Hematopoietic multipotent progenitor cell treated with erythropoietin and hydrocortisone succinate and interleukin-3 and kit ligand, for 17 days (in vitro differentiated cells): Measurements from ENCODE around the gene SLC25A38.
A peak's percentile ranks its signal among the peaks of the same experiment; 100 is the strongest.

Source experiments
- DNase-seq: peaks from one replicate; pipeline ENCODE4 v3.0.0-alpha.2; 2015; ENCODE audit warnings: low spot score

Gene SLC25A38

DNA sequence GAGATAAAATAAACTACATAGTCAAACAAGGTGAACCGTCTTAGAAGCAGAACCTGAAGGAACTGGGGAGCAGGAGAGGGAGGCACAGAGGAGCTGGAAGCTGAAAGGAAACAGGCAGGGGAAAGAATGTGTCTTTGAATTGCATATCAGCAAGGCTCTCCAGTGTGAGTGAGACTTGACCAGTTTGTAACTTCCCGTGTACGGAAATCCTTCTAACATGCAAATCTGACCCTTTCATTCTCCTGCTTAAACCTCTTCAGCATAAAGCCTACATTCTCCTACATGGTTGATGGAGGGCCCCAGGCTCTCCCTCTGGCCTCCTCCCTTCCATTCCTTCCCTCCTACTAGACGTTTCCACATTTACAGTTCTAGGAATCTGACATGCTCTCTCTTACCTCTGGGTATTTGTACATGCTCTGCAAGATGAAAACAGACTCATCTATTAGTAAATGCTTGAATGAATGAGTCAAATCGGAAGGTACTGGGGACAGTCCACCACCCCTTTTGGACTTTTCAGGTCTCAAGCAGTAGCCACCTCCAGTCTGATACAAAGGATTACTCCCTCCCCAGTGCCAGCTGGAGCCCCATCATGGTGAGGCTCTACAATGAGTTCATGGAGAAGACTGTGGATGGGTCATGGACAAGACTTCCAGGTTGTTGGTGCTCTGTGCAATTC, 6.1 kb upstream of the SLC25A38 start:
- DNase-seq = no peak

DNA sequence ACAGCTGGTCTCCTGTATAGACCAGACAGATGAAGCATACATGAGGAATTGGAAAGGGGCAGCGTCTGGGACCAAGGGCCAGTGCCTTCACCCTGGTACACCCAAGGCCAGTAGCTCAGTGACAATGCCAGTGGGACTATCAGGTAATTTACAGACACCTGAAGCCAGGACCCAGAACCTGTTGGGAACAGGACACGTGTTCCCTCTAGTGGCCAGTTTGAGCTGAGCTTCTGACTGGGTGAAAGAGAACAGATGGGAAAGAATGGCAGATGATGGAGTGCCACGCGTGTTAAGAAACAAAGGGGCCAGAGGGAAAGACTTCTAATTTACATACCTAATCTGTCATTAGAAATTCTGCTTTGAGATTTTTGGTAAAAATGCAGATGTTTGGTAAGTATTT, 5.1 kb upstream of the SLC25A38 start:
- peak; percentile 73 for DNase-seq

DNA sequence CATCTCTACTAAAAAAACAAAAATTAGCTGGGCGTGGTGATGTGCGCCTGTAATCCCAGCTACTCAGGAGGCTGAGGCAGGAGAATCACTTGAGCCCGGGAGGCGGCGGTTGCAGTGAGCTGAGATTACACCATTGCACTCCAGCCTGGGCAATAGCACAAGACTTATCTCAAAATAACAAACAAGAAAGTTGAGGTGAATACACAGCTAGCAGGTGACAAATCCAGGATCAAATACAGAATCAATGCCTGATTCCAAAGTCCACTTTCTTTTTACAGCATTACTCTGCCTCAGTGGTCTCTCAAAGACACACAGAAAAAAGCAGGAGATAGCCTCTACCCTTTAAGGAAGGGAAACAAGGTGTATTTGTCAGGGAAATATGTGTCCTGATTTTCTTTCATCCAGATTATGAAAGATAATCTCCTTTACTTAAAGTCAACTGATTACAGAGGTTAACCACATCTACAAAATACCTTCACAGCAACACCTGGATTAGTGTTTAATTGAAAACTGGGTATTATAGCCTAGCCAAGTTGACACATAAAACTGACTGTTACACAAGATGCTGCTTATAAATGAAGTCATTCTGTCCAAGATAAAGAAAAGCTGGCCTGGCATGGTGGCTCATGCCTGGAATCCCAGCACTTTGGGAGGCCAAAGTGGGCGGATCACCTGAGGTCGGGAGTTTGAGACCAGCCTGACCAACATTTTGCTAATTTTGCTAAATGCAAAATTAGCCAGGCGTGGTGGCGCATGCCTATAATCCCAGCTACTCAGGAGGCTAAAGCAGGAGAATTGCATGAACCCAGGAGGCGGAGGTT, 4.0 kb upstream of the SLC25A38 start:
- DNase-seq = no peak

DNA sequence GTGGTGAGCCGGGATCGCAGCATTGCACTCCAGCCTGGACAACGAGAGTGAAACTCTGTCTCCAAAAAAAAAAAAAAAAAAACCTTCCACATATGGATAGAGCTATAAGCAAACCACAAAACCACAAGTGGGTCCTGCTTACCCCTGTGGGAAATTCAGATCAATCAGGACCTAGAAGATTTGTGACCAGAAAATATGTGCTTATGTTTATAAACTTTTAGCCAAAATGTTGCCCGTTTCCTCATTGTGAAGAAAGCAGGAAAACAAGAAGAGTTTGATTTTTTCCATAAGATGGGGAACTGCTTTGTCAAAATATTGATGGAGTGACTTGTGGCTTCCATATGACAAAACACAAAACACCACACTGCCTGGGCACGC, 3.4 kb upstream of the SLC25A38 start:
- DNase-seq = no peak

DNA sequence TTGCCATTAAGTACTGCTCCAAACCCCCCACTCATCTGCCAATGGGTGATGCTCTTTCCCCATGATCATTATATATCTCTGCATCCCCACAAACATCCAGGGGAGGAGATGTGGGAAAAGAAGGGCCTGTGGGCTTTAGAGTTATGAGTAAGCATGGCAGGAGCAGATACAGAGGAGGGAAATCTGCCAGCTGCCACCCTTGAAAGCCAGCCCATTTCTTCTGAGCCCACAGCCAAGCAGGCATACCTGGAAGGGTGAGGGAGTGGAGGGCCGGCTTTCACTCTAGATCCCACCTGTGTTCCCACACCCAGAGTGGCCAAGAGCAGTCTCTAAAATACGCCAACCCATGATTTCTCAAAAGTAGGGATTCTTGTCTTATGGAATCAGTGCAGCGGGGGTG, 1.7 kb upstream of the SLC25A38 start:
- DNase-seq = no peak

DNA sequence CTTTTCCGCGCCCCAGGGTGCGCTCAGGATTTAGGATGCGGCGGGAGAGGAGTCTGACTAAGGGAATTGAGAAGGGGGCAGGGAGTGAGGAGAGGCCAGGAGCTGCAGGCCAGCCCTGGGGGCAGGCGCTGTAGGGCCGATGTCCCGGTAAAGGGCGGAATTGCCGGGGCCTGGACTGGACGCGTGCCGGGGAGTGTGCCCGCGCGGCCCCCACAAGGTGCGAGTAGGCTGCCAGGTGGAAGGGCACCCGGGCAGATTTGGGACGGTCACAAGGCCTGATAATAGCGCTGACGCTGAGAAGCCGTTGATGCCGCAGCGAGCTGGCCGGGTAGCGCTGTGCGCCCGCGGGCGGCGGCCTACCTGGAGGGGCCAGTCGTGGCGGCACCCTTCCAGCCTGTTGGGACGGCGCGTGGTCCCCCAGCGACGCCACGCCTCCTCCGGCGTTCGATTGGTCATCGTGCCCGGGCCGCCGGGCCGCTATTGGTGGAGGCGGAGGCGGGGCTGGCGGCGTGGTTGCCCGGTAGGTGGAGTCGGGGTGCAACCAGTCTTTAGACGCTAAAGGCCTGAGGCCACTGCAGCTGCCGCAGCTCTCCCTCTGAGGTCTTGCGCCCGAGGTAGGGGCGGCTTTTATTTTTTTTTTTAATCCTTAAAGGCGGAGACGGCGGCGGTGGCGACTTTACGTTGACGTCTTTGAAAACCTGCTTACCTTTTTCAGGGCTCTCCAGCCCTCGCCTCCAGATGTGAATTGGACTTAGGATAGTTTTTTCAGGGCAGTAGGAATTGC, 903 bp downstream of the SLC25A38 start:
- peak; percentile 96 for DNase-seq

DNA sequence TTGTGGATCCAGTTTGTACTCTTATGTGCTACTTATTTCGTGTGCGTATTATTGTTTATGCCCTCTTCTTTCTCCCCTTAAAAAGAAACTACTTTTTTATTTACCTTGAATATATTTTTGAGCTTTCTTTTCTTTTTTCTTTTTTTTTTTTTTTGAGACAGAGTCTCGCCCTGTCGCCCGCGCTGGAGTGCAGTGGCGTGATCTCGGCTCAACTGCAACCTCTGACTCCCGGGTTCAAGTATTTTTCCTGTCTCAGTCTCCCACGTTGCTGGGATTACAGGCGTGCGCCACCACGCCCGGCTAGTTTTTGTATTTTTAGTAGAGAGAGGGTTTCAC, 1.5 kb downstream of the SLC25A38 start:
- no peak for DNase-seq

DNA sequence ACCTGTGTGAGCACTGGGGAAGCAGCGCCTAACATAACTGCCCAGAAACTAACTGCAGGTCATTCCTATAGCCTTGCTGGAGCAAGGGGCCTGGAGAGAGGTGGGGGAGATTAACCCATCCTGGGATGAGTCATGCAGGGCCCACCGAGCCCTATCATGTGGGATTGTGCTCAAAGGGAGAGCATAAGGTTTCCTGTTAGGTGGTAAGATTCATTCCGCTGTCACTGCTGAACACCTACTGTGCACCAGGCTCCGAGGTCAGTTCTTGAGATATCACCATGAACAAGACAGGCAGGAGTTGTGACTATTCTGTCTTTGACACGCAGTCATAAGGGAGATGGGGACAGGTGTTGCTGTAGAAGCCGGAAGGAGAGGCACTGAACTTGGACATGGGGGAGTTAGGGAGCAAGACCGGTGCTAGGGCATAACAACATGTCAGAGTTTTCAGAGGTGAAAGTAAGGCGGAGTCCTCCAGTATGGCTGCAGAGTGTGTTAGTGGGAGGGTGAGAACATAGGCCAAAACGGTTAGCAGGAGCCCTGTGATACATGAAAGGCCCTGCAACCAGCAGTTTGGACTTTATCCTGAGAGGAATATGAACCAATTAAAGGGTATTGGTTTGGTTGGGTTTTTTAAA, 2.4 kb downstream of the SLC25A38 start:
- peak; percentile 65 for DNase-seq

DNA sequence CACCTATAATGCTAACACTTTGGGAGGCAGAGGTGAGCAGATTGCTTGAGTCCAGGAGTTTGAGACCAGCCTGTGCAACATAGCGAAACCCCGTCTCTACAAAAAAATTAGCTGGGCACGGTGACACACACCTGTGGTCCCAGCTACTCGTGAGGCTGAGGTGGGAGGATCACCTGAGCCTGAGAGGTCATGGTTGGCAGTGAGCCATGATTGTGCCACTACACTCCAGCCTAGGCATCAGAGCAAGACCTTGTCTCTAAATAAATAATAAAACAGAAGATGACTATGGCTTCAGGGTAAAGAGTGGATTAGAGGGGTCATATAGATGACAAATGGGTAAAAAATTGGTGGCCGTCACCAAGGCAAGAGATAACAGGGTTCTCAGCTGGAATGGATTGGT, 3.1 kb downstream of the SLC25A38 start:
- DNase-seq = peak; percentile 53

DNA sequence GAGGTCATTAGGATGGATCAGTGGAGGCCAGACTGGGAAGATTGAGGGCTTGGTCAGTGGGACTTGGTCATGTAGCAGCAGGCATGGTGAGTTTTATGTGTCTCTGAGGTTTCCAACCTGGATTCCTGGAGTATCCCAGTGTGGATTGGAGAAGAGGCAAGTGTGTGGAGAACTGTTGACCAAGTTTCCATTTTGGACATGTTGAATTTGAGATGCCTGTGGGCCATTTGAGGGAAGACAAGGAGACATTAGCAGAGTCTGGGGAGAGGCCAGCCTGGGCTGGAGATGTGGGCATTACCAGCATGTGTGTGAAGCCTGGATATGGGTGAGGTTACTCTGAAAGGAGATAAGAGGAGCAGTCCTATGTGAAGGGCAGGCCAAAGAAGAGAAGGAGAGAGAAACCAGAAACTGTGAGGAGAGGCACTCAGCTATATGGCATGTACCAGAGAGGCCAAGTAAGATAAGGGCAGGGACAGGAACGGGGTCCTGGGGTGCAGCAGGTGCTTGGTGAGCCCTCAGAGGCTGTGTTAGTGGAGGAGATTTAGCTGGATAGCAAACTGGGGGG, 4.3 kb downstream of the SLC25A38 start:
- peak; percentile 82 for DNase-seq

DNA sequence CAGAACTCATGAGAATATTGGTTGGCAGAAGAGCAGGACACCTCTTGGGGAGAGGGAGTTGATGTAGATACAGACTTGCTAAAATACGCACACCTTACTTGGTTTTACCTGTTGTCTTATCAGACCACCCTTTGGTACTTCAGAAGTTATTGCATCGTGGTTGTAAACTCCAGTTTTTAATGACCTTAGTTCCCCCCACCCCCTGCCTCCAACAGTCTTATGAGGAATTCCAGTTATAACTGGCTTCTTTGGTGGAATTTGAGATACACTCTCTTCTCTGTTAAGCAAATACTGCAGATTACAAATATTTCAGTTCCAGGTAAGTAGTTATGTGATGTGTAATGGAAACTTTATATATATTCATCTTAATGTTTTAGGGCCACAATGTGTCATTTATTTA, 5.0 kb downstream of the SLC25A38 start:
- DNase-seq = no peak

DNA sequence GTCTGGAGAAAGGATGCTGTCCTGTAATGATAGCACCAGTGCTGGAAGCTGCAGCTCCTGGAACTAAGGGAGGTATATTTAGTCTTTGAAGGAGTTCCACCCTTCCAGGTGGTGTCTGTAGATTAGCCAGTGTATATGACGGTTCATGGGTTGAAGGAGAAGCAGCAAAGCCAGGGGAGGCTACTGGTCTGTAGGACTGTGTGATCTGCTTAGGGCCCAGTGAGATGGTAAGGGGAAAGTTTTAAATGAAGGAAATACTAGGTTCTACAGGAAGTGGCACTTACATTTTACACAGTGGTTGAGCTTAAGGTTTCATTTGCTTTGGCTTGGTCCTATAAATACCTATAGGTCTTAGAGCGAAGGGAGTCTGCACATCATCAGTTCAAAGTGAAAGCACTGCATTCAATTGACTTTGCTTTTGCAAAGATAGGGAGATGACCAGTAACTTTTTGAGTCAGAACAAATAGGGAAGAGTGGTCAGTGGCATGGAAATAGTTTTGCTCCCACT, 5.6 kb downstream of the SLC25A38 start:
- DNase-seq = peak; percentile 85

DNA sequence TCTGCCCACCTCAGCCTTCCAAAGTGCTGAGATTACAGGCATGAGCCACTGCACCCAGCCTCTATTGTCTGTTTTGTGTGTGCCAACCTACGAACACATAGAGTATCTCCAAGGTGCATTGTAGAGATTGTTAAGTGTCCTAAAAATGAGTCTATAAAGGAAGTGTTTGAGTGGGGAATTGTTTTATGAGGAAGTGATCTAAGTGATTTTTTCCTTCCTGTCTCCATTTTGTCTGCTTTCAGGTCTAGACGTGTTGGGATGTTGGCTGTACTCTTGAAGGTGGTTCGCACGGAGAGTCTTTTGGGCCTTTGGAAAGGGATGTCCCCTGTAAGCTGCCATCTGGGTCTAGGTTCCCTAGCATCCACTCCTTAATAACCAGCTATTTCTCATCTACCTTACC, 7.0 kb downstream of the SLC25A38 start:
- DNase-seq = no peak

DNA sequence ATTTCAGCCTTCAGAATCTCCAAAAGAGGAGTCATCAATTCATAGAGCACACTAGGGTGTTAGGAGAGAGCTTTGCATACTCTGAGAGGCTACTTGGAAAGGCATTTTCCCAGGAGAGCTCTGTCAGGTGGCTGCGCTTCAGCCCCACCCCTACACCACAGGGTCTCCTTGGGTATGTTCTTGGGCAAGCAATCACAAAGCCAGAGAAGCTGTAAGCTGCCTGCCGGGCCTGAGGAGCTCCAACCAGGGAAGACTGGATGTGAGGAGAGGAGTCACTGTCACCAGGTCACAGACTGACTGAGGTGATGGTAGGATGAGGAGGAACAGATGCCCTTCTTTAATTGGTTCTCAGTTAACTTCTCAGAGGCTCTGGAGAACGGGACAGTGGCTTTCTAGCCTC, 13.5 kb downstream of the SLC25A38 start:
- no peak for DNase-seq

DNA sequence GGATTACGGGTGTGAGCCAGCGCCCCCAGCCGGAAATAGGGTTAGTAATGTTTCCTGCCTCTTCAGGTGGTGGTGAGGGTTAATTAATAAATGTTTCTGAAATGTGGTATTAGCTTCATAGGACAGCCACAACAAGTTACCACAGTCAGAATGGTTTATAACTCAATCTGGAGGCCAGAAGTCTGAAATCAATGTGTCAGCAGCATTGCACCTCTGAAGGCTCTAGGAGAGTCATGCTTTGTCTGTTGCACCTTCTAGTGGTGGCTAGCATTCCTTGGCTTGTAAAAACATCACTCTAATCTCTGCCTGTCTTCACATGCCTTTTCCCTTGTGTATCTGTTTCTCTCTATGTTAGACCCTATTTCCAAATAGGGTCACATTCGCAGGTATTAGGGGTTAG, 15.5 kb downstream of the SLC25A38 start:
- DNase-seq = peak; percentile 47

DNA sequence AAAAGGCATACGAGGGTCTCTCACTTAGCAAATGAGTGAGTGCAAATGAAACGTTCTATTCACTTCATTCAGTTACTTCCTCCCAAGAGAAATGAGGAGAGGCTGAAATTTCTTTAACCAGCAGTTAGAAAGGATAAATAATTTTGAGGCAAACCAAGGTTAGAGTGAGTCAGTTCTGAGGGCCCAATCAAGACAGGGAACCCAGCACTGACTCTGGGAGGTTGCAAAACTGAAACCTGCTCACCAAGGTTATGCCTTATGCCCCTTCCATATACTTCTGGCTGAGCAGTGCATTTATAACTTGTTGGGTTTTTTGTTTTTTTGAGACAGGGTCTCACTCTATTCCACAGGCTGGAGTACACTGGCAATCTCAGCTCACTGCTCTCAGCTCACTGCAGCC, 18.8 kb downstream of the SLC25A38 start:
- no peak for DNase-seq

DNA sequence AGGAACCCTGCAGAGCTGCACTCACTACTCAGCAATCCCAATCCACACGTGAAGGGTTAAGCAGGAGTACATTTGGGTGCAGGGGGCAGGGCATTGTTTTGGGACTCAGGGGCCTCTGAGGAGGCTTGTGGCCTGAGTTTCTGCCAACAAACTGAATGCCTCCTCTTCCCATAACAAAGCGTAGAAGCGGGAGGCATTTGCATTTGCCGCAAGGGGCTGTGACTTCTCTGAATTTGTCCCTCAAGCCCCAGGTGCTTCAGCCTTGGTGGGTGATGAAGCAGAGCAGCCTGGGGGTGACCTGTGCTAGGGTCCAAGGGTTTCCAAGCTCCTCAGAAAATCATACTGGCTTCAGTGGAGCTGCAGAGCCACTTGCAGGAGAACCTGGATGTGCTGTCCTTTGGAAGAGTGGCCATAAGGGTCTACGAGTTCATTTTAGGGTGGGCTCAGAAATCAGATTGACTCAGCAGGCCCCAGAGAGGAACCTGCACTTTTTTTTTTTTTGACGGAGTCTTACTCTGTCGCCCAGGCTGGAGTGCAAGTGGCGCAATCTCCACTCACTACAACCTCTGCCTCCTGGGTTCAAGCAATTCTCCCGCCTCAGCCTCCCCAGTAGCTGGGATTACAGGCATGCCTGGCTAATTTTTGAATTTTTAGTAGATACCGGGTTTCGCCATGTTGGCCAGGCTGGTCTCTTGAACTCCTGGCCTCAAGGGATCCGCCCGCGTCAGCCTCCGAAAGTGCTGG, 21.9 kb downstream of the SLC25A38 start:
- DNase-seq = no peak

DNA sequence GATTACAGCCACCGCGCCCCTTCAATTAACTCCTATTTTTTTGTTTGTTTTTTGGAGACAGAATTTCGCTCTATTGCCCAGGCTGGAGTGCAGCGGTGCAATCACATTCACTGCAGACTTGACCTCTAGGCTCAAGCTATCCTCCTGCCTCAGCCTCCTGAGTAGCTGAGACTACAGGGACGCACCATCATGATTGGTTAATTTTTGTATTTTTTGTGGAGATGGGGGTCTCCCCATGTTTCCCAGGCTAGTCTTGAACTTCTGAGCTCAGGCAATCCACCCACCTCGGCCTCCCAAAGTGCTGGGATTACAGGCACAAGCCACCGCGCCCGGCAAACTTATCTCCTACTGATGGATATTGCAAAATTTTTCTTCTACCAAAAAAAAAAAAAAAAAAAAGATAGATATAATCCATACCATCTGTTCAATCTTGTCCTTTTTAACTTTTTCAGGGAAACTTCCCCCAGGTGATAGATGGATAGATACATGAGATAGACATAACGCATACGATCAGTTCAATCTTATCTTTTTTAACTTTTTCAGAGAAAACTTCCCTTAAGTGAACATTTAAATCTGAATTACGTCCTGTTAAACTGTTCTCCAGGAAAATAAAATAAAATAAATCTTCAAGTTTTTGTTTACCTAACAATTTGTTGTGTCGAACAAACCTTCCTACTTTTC, 22.7 kb downstream of the SLC25A38 start:
- DNase-seq = no peak

DNA sequence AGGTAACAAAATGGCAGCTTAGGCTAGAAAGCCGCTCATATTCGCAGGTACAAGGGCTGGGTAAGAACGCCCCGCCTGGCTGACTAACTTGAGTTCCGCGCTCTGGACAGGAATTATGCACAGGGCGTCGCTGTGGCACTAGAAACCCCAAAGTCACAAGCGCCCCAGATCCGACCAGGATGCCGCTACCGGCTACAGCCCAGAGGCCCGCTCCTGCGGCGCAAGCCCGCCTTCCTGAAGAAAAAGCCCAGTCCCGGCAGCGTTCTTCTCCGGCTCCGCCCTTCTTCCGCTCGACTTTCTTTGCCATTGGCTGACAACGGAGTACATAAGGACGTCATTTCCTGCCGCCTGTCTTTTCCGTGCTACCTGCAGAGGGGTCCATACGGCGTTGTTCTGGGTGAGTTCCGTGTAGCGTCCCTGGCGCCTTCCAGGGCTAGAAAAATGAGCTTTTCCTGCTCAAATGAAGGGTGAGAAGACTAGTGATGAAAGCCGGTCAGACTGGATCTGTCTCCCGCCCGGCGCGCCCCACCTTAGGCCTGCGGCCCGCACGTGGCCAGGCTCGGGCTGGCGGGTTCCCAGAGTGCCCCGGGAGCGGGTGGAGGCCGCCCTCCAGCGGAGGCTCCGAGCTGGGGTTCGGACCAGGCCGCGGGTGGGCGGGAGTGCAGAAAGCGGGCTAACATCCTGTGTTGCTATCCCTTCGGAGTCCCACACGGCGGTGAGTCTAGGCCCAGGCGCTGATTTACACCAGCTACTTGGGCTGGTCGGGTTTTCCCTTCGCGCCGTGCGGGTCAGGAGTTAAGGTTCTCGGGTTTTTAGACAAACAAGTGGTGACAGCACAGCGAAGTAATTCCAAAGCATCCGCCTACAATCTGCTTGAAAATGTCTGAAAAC, 23.4 kb downstream of the SLC25A38 start, which contains the start of gene RPSA:
RPSA (plus strand) TSS at position 353 of the 891 bp plus-strand sequence. CDS start 934 bp downstream, outside the sequence.
- DNase-seq = peak; percentile 96

DNA sequence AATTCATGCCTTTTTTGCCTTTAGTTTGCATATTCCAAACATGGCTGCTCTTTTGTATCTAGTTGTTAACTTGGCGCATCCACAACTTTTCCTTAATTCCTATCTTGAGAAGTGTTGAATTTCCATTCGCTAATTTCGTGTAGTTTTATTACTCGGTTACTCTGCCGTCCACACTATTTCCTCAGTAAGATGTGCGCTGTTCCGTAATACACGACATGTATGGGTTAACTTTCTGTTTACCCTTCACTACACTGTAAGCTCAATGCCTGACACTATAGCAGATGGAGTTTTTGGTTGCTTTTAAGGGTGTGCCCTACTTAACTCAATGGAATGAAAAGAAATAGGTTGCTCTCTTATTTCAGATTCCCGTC, 24.1 kb downstream of the SLC25A38 start:
- peak; percentile 19 for DNase-seq
